ENCODE results near the gene CLRN3.

Gene CLRN3

DNA sequence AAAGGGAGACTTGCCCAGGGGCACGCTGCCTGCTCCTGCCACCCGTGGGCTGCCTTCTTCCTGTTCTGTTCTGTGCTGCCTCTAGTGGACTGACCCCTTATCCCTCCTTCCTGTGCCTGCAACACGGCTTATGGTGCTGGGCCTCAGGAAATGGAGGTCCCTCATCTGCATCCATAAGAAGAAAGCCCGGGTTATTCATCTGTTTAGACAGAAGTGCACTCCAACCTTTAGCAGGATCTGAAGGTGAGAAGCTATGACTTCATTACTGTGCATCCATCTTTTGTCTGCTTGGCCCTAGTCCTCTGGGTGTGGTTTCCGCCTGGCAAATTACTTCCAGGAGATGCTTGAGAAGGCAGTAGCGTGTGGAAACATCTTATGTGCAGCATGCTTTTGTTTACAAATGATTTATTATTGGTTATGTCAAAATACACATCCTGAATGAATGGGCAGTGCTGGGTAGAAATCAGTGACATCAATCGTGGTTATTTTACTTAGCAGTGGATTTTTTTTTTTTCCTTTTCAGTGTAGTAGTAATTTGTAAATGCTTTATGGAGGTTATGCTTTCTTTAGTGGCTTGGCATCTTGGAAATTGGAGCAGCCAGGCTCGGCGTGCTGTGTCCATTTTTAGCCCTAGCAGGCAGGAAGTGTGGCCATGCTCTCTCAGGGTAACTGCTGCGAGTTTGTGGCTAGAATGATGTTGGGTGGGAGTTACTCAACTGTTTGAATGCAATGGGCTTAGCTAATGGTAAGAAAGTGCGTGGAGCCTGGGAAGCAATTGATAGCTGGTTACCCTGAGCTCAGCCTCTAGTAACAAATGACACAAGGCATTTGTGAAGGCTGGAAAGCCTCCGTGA is 26.9 kb upstream of the CLRN3 start:
- DNase-seq (ENCODE audit: low read depth), result no peak

DNA sequence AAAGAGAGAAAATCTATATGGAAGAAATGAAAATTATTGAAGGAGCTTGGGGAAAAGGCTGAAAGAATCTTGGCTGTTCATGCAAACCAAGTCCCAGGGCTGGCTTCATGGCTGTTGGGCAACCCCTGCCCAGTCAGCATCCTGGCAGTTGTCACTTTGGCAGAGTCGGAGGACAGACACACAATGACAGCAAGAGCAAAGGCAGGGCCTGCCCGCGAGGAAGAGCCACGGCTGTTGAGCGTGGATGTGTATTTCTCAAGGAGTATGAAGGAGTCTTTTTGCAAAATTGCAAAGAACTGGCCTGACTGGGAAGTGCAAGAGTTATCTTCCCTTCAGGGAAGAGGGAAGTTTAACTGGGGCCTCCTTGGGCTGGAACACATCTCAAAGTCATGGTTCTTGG is 25.8 kb upstream of the CLRN3 start:
- no peak for DNase-seq (ENCODE audit: low read depth)

- no peak for DNase-seq (ENCODE audit: low read depth)
Observed at GRCh38 chr10:127916826-127917225, 24.1 kb upstream of the CLRN3 start.

DNA sequence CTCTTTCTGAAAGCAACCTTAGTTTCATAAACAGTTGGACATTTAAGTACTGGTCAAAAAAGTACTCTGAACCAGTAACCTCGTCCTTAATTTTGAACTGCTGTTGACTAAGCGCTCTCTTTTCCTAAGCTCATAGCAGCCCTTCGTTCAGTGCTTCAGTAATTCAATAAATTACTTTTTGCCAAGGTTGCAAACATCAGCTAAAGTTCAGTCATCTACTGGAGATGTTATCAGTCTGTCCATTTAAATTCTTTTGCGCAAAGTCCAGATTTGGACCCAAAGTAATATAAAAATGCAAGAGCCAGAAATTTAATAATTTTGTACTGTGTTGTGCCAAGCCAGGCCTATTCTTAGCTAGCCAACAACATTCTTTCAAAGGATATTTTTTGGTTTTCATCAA is 22.6 kb upstream of the CLRN3 start:
- no peak for DNase-seq (ENCODE audit: low read depth)

DNA sequence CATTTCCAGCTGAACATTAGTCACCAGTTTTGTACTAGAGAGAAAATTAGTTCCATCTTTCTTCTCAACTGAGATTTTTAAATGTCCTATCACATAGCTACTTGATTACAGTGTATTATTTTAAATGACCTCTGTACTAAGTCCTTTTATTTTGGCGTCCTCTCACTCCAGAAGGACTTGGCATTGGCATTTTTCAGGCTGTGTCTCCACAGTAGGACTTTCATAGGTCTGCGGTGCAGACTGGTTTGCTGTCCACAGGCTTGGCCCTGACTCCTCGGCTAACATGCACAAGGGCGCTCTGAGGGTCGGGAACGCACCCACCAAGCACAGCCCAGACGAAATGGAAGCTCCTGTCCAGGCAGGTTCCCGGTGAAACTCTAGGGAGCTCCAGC is 20.6 kb upstream of the CLRN3 start:
- DNase-seq (ENCODE audit: low read depth), result no peak

DNA sequence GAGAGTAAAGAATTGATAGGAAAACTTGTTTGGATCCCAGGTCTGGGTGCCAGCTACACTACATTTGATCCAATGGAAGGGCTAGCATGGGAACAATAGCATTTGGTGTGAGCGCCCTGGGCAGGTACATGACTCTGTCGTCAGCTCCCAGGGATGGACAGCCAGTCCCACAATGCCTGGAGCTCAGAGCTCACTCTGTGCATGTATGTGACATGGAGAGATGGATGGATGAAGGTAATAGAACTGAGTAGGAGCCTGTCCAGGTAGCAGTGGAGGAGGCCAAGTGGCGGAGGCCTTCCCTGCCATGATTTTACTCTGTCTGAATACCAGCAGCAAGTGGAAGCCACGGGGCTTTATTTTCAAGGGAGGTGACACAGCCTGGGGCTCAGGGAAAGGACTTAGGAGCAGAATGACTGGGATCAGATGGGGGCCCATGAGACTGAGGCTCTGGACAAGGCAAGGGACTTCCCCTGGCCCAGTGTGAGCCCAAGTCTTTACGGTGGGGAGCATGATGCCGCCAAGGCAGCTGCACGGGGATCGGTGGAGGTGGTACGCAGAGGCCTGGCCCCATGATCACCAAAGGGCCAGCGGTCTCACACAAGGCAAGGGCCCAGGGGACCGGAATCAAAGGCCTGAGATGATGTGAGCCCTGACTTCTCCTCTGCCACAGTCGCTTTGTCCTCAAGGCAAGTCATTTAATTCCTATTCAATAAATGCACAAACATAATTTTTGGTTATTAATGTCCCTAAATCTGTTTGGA is 20.0 kb upstream of the CLRN3 start:
- no peak for DNase-seq (ENCODE audit: low read depth)

GRCh38 chr10:127911867-127912257 is 19.1 kb upstream of the CLRN3 start:
- no peak for DNase-seq (ENCODE audit: low read depth)

GRCh38 chr10:127911218-127911866 is 18.6 kb upstream of the CLRN3 start:
- DNase-seq (ENCODE audit: low read depth), result no peak

GRCh38 chr10:127910464-127910770 is 17.7 kb upstream of the CLRN3 start:
- DNase-seq (ENCODE audit: low read depth), result no peak

- DNase-seq (ENCODE audit: low read depth), result no peak
Observed at GRCh38 chr10:127909716-127910463, 17.1 kb upstream of the CLRN3 start.

GRCh38 chr10:127908959-127909267 is 16.2 kb upstream of the CLRN3 start:
- no peak for DNase-seq (ENCODE audit: low read depth)

- DNase-seq (ENCODE audit: low read depth), result no peak
Observed at GRCh38 chr10:127908106-127908958, 15.6 kb upstream of the CLRN3 start.

- DNase-seq (ENCODE audit: low read depth), result no peak
Observed at GRCh38 chr10:127907411-127908105, 14.8 kb upstream of the CLRN3 start.

DNA sequence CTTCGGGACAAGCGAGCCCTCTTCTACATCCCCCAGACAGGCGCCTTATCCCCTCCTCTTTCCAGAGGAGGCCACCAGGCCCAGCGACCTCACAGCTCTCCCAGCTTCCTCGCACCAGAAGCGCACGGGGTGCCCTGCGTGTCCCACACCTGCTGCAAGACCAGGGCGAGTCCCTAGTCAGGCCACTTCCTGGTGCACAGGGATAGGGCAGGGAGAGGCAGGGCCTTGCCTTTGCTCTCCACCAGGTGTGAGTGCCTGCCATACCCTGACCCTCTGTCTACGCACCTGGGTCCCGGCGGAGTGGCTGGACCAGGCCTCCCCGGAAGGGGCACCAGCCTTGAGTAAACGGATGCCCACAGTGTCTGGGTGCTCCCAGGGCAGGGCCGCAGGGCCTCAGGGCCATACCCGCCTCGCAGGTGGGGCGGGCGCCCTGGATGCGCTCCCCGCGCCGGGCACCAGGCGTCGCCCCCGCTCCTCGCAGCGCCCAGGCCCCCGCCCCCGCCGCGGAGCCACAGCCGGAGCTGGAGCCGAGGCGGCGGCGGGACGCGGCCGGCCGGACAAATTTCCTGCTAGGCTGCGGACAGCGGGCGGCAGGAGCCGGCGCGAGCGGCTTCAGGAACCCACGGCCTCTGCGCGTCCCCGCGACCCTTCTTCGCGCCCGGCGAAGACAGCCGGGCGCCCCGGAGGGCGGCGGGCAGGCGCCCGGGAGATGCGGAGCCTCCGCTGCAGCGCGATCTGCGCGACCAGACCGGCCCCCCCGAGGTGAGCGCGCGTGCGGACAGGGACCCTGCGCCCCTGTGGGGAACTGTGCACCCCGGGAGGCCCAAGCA is 14.0 kb upstream of the CLRN3 start, which contains the start of gene PTPRE:
Gene PTPRE, plus strand, starts transcription at position 556 of the 830 bp plus-strand sequence. CDS start 133,779 bp downstream, outside the sequence.
- no peak for DNase-seq (ENCODE audit: low read depth)

GRCh38 chr10:127905848-127906261 is 13.1 kb upstream of the CLRN3 start:
- no peak for DNase-seq (ENCODE audit: low read depth)

GRCh38 chr10:127905001-127905847 is 12.5 kb upstream of the CLRN3 start:
- DNase-seq (ENCODE audit: low read depth), result no peak

- DNase-seq (ENCODE audit: low read depth), result no peak
Observed at GRCh38 chr10:127904311-127905000, 11.7 kb upstream of the CLRN3 start.

GRCh38 chr10:127903789-127904188 is 11.0 kb upstream of the CLRN3 start:
- no peak for DNase-seq (ENCODE audit: low read depth)
